Embryonic facial prominence (tissue), 1 donor: ENCODE data around the gene COL25A1.
"Not testable (repeated sequence)": the region's sequence is repeated elsewhere in the genome, so short reads cannot be mapped to it uniquely, and the experiment has no call there.

Experiments
- DNase-seq: peaks from one replicate; pipeline ENCODE4 v3.0.0-alpha.2; 2016; ENCODE audit errors: extremely low spot score

COL25A1 gene

GRCh38 chr4:108906866-108907367, 395.5 kb downstream of the COL25A1 start:
- DNase-seq: no peak

DNA sequence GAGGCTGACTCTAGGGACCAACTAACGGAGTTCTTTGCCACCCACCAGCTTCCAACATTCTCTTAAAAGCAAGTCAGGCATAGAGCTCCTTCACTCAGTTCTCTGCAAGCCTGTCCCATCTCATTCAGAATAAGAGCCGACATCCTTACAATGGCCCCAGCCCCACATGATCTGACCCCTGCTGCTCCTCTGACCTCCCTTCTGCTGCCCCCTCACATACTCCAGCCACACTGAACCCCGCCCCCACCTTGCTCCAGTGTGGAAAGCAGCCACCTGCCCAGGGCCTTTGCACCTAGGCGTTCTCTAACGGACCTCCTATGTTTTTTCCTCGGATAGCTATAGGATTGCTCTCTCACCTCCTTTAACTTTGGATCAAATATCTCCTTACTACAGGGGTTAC, 396.5 kb downstream of the COL25A1 start:
- no peak for DNase-seq

GRCh38 chr4:108903464-108904221, 398.8 kb downstream of the COL25A1 start:
- no peak for DNase-seq

- DNase-seq: no peak
These were observed 399.7 kb downstream of the COL25A1 start for GRCh38 chr4:108902769-108903168.

DNA sequence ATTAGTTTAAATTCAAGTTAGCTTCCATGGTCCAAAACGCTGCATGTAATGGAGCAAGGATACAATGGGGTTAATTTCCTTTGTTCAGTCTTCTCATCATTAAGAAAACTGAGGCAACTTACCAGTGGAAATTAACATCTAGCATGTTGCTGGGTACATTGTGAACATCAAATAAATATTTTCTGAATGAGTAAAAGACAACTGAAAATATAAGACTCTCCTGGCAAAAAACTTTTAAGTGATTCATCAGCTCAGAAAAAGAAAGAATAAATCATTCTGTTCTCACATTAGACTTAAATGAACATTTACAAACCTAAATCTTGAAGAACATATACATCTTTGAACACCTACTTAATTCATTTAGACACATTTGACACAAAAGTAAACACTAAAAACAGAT, 401.2 kb downstream of the COL25A1 start:
- DNase-seq: no peak

DNA sequence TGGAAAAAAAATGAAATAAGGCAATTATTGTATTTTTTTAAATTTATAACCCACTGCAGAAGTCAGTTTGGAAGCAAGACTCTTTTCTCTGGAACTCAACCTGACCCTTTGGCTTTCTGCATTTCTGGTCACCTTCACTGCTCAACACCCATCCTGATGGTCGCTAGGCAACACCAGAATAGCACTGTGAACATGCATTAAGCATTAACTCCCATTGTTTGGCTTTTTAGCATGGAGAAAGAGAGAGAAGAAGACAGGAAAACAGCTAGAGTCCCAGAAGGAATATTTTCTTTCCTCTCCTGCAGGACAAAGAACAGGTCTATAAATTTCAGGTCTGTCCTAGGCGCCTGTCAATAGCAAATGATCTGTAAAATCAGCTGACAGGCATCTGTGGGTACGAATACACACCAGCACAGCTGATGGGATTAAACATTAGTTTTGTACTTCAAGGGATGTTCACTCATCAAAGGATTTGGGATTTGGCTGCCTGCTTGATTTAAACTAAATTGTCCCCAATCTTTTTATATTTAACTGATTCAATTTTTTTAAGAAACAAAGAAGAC, 402.4 kb downstream of the COL25A1 start:
- DNase-seq: no peak

GRCh38 chr4:108893468-108893867, 409.0 kb downstream of the COL25A1 start:
- DNase-seq: no peak

DNA sequence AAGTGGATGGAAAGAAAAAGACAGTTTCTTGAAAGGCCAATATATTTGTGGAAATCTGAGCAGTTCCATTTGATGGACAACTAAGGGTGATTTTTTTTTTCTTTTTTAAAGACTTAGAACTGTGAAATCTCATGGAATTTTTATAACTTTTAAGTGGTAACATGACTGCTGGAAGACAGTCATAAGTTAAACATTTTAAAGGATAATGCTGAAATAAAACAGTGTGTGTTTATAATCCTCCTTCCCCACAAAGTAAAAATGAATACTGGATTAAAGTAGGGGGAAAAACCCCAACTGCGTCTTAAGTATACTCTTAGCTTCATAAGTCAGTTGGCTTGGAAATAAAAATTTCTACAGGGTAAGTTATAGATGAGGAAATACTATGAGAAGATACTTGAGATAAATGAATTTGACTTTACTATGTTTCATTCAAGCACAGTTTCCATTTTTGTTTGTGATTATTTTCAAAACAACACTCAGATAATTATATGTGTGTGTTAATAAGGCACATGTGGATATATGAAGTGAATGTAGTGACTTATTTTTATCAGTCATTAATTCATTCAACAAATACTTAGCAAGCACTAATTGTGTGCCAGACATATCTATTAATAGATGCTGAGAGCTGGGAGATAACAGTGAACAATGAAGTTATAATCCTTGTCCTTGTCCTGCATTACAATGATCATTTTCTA, 410.4 kb downstream of the COL25A1 start:
- no peak for DNase-seq

DNA sequence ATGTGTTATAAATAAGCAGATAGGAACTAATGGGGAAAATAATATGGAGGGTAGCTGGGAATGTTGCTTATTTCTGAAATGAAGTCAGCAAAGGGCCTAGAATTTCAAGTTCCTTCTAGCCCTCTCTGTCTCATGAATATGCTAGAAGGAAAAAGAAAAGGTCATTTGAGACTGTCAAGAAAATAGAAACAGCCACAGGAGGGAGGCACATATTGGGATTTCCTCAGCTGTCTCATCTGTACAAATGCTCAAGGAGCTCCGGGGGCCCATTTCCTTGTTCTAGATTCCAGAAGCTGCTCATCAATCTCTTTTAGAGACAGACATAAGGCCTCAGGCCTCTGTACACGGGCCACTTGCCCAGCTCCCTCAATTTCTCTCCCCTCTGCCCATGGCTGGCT, 412.0 kb downstream of the COL25A1 start:
- no peak for DNase-seq

GRCh38 chr4:108889696-108890483, 412.6 kb downstream of the COL25A1 start:
- DNase-seq: no peak

- no peak for DNase-seq
These were observed 413.7 kb downstream of the COL25A1 start for GRCh38 chr4:108888769-108889168.

DNA sequence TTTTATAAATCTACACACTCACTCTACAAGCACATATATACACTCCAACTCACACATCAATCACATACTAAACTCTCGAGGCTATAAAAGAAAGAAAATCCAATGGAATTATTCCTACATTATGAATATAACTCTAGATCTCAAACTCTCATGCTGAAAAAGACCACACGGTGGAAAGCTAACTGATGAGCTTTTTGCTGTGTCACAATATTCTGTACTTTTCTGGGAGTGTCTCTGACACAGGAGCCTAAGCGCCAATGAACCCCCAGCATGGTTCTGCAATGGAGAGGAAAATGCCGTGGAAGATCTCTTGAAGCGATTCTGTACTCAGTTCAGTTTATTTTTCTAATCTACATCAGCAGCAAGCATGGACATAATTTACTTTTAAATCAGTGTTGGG, 415.4 kb downstream of the COL25A1 start:
- DNase-seq: no peak

- no peak for DNase-seq
These were observed 417.2 kb downstream of the COL25A1 start for GRCh38 chr4:108885211-108885610.

DNA sequence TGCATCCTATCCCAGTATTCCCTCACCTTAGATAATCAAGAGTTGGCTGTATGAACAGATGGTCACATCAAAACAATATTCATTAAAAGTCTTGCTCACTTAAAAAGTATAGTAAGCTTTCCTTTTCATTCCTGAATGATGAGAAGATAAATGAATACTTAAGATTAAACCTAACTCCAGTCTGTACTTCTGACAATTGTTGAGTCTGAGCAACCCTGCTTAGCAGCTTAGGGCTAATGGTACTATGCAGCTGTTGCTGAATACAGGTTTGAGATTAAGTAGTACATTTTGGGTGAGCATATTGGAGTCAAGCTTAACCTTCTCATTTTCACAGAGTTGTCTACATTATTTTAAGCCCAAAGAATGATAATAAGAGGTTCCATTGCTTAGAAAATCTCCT, 417.9 kb downstream of the COL25A1 start:
- DNase-seq: no peak

DNA sequence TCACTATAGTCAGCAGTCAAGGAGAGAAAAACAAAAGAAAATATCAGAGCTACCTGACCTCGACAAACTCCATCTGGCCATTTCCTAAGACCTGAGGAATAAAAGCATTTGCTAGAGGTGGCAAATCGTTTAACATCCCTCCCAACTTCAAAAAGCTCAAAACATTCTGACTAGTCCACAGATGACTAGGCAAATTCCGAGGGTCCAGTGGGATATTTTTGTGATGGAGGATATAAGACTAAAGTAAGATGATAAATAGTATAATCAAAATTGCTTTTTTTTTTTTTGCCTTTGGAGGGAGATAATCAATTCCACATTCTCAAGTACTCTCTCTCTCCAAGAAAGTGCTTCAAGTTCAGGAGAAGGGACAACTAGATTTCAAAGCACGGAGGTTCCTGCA, 420.5 kb downstream of the COL25A1 start:
- no peak for DNase-seq

- no peak for DNase-seq
These were observed 421.3 kb downstream of the COL25A1 start for GRCh38 chr4:108881190-108881589.

DNA sequence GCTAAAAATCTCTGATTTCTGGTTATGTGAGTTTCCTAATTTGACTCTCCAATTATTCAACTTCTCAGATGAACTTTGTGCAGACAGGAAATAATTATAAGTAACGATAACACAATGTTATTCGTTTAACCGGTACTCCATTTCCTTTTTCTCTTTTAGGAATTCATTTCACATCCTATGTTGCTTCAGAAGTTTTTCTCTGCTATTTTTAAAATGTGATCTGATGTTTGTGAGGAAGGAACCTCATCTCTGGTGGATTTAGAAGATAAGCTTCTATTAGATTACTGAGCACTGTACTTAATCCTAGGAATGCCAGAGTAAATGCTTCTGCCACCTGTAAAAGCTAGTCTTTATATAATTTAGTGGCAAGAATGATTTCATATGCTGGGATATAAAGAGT, 423.7 kb downstream of the COL25A1 start:
- no peak for DNase-seq

DNA sequence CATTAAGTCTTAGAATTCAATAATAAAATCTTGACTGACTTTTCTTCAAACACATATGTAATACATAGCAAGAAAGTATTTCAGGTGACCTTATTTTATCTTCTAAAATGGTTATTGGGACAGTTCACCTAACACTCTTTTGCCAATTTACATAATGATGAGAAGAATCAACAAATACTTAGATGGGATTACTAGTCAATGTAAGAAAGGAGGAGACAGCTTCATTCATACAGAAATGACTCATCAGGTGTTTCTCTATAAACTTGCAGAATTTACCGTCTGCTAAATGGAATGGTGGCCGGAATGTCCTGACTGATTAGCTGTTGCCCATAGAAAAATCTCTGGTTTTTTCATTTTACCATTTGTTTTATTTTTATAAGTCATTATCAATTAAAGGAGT, 424.6 kb downstream of the COL25A1 start:
- DNase-seq: no peak

- DNase-seq: no peak
These were observed 427.7 kb downstream of the COL25A1 start for GRCh38 chr4:108874806-108875205.

DNA sequence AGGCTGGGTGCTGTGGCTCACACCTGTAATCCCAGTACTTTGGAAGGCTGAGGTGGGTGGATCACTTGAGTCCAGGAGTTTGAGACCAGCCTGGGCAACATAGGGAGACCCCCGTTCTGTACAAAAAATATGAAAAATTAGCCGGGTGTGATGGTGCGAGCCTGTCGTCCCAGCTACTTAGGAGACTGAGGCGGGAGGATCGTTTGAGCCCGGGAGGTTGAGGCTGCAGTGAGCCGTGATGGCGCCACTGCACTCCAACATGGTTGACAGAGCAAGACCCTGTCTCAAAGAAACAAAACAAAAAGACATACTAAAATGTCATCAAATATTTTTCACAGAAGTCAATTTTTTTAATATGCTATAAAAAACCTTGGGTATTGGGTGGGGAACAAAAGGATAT, 432.5 kb downstream of the COL25A1 start:
- DNase-seq: not testable (repeated sequence)

DNA sequence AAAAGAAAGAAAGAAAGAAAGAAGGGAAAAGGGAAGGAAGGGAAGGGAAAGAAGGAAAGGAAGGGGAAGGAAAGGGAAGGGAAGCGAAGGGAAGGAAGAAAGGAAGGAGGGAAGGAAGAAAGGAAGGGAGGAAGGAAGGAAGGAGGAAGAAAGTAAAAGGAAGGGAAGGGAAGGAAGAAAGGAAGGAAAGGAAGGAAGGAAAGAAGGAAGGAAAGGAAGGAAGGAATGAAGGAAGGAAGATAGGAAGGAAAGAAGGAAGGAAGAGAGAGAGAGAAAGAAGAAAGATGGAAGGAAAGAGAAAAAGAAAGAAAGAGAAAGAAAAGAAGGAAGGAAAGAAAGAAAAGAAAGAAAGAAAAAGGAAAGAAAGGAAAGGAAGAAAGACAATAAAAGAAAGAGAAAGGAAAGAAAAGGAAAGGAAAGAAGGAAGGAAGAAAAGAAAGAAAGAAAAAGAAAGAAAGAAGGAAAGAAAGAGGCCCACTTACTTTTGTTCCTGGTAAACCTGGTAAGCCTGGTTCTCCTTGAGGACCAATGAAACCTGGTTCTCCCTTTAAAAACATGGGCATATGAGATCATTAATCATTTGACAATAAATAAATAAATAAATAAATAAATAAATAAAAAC, 433.7 kb downstream of the COL25A1 start:
- DNase-seq: no peak

GRCh38 chr4:108867476-108867875, 435.0 kb downstream of the COL25A1 start:
- no peak for DNase-seq
